Inferior parietal cortex (tissue), 1 donor: Measurements from ENCODE around the gene MUC2.

Source experiments
- DNase-seq: peaks from one replicate; pipeline ENCODE4 v3.0.0-alpha.2; 2016; ENCODE audit errors: extremely low spot score

Gene MUC2

GRCh38 chr11:1072116-1072820, 2.4 kb upstream of the MUC2 start:
- DNase-seq: no peak

DNA sequence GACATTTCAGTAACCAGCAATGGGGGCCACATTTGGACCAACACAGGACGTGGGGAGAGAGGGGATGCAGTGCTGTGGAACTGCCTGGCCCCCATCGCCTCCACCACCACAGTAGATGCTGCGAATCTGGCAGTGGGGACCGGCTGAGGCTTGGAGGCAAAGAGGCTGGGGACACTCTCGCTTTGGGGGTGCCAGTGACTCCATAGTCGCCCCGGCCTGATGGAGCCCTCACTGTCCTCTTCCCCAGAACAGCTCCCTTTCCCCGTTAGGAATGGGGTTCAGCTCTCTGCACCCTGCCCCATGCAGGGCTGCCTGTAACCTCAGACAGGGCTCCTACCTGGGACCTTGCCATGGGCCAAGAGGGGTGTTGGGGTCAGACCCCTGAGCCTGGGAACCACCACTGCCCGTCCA, 1.8 kb upstream of the MUC2 start:
- DNase-seq: no peak

DNA sequence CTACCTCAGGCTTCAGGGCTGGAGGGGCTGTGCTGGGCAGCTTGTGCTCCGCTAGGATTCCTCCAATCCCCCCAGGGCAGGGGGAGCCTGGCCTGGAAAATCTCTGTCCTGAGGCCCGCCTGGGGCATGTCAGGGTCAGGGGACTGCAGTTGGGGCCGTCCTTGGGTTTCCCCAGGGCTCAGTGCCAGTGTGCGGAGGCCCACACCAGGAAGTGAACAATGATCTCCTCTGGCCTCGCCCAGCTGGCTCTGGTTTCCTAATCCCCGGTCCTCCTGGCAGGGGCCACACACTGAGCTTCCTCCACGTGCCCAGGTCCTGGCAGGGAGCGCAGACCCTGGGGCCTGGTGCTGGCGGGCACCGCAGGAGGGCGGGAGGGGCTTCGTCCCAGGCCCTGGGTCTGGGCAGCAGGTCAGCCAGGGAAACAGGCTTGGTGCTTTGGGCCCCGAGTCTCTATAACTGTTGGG, 1.4 kb upstream of the MUC2 start:
- DNase-seq: no peak

DNA sequence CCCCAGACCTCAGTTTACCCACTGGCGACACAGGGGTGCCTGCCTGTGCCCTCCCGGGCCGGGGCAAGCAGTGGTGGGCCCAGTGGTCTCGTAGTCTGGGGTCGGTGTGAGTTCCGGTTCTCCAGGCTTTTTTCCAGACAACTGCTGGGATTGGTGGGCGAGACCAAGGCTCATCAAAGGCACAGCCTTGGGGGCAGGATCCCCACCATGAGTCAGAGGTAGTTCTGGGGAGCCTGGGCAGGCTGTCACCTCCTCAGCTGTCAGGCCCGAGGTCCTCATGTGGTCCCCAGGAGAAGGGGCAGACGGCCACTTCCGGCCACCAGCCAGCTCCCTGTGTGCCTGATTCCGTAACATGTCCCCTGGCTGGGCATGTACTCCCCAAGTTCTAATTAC, 827 bp upstream of the MUC2 start:
- DNase-seq: no peak

DNA sequence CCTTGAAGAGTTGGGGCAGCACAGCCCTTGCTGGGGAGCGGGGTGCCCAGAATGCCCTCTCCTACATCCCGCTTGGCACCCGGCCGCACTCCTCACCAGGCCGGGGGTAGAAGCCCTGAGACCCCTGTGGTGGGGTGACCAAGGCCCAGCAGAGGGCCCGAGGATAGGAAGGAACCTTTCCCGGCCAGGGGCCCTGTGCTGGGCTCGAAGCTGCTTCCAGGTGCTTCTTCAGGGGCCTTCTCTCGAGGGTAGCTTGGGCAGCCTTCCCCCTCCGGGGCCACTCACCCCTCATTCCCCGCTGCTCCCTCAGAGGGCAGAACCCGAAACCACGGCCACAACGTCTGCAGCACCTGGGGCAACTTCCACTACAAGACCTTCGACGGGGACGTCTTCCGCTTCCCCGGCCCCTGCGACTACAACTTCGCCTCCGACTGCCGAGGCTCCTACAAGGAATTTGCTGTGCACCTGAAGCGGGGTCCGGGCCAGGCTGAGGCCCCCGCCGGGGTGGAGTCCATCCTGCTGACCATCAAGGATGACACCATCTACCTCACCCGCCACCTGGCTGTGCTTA, 752 bp downstream of the MUC2 start:
- DNase-seq: no peak

GRCh38 chr11:1076061-1076665, 1.5 kb downstream of the MUC2 start:
- DNase-seq: no peak

GRCh38 chr11:1077033-1077416, 2.4 kb downstream of the MUC2 start:
- DNase-seq: no peak

DNA sequence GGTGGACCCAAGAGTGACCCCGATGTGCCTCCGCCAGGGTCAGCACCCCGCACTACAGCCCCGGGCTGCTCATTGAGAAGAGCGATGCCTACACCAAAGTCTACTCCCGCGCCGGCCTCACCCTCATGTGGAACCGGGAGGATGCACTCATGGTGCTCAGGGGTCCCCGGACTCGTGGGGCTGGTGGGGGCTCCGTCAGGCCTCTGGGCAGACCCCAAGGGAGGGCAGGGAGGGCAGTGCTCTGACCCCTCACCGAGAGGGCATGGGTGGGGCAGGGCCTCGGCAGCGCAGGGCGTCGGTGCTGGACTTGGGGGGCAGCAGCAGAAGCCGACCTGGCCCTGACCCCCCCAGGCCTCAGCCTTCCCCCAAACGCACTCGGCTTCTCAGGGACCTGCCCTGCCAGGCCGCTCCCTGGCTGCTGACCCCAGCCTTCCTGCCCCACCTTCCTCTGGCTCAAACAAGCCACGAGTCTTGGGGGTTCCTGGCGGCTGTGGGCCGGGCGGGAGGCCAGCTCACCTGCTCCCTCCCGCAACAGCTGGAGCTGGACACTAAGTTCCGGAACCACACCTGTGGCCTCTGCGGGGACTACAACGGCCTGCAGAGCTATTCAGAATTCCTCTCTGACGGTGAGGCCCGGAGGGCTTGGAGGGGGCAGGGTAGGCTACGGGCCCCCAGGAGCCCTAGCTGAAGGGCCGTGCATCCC, 2.9 kb downstream of the MUC2 start:
- DNase-seq: no peak

DNA sequence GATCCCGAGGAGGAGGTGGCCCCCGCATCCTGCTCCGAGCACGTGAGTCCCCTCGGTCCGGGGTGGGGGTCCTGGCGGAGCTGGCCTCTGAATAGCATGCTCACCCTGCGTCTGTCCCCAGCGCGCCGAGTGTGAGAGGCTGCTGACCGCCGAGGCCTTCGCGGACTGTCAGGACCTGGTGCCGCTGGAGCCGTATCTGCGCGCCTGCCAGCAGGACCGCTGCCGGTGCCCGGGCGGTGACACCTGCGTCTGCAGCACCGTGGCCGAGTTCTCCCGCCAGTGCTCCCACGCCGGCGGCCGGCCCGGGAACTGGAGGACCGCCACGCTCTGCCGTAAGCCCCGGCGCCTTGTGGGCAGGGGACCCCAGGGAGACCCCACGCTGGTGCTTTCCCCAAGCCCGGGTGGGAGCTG, 3.5 kb downstream of the MUC2 start:
- DNase-seq: no peak

DNA sequence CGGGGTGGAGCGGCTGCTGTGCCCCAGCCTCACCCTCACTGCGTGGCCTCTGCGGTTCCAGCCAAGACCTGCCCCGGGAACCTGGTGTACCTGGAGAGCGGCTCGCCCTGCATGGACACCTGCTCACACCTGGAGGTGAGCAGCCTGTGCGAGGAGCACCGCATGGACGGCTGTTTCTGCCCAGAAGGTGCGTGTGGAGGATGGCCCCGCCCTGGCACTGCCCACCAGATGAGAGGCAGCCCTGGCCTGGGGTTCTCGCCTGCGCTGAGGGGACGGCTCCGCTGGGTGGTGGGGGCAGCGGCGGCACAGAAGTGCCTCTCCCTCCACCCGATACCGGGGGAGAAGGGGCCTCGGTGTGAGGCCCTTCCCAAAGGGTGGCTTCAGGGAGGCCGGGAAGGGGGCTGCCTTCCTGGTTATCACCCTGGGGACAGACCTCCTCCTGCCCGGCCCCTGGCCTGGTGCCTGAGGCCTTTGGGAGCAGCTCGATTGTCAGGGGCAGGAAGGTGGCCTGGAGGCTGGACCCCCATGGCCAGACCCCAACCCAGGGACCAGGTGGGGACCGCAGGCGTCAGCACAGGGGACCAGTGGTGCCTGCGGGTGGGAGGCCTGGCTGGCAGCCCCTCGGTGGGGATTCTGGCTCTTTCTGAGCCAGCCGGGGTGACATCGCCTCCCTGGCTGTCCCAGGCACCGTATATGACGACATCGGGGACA, 7.1 kb downstream of the MUC2 start:
- no peak for DNase-seq

- DNase-seq: no peak
Observed at GRCh38 chr11:1082346-1082727, 7.7 kb downstream of the MUC2 start.

DNA sequence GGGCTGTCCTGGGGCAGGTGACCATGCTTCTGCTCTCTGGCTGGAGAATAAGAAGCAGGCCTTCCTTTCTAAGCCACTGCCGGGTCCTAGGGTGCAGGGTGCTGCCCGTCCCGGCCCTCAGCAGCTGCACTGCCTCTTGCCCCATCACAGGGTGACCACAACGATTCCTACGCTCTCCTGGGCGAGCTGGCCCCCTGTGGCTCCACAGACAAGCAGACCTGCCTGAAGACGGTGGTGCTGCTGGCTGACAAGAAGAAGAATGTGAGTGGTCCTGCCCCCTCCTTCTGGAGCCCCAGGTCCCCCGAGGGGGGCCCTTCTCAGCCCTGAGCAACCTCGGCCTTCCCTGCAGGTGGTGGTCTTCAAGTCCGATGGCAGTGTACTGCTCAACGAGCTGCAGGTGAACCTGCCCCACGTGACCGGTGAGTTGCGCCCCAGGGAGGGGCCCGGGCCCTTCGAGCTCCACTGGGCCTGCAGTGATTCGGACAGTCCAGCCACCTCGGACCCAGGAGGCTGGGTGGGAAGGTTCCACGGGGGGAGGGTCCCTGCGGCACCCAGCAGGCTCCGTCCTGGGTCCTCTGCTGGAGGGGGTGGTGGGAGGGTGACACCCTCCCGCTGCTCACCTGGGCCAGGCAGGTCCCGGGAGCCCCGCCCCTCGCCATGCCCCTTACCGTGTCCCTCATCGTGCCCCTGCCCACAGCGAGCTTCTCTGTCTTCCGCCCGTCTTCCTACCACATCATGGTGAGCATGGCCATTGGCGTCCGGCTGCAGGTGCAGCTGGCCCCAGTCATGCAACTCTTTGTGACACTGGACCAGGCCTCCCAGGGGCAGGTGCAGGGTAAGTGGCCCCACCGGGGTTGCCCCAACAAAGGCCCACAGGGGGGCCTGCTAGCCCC, 8.3 kb downstream of the MUC2 start:
- DNase-seq: no peak

DNA sequence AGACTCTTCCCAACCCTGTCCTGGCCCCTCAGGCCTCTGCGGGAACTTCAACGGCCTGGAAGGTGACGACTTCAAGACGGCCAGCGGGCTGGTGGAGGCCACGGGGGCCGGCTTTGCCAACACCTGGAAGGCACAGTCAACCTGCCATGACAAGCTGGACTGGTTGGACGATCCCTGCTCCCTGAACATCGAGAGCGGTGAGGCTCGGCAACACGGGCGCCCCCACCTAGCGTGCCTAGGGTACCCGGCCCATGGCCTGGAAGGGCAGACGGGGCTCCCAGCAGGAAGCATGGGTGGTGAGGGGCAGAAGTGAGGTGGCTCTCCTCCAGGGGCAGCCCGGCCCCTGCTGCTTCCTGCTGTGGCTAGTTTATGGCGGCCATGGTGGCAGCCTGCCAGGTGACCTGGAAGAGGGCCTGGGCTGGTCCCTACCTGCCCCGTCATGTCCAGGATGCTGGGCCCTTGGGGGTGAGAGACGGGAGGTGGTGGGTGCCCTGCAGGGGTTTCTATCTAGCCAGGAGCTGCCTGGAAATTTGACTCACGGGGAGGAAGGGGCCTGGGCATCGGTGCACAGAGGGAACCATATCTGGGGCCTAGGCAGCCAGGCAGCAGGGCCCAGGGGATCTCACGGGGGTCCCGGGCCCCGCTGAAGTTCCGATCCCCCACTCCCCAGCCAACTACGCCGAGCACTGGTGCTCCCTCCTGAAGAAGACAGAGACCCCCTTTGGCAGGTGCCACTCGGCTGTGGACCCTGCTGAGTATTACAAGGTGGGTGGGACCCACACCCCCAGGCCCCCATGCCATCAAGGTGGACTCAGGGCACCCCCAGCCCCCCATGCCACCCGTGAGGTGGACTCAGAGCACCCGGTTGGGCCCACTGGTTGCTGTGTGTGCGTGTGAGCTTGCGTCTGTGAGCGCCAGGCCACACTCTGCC, 9.2 kb downstream of the MUC2 start:
- DNase-seq: no peak

- DNase-seq: no peak
Observed at GRCh38 chr11:1084561-1085439, 10.1 kb downstream of the MUC2 start.

GRCh38 chr11:1085440-1086170, 10.9 kb downstream of the MUC2 start:
- DNase-seq: no peak

- DNase-seq: no peak
Observed at GRCh38 chr11:1086171-1087102, 11.8 kb downstream of the MUC2 start.

GRCh38 chr11:1087279-1087960, 12.7 kb downstream of the MUC2 start:
- DNase-seq: no peak
